WI38 (cell line): ENCODE measurements around the gene F10.

Experiments used
- H3K4me3 ChIP-seq: 2 replicates; pipeline ENCODE4 v1.5.1; 2011; ENCODE audit warnings: low read depth, mild to moderate bottlenecking, control low read depth, low read length
- CTCF ChIP-seq: IDR thresholded peaks from 2 replicates; pipeline ENCODE4 v1.5.1; 2012; ENCODE audit warnings: low read depth, mild to moderate bottlenecking, control low read depth, low read length

Gene F10

GRCh38 chr13:113139577-113139976, 17.0 kb downstream of the F10 start:
- no peak for TF ChIP-seq CTCF

GRCh38 chr13:113140677-113141600, 18.3 kb downstream of the F10 start:
- no peak overlapping the region for H3K4me3 ChIP-seq
- TF ChIP-seq CTCF: no peak

More at GRCh38 chr13:113139577-113139976, 17.0 kb downstream of the F10 start:
- no peak overlapping the region for H3K4me3 ChIP-seq

- TF ChIP-seq CTCF: no peak
- H3K4me3 ChIP-seq: no peak overlapping the region
These were observed 19.0 kb downstream of the F10 start for GRCh38 chr13:113141601-113141970.

GRCh38 chr13:113142876-113143275, 20.3 kb downstream of the F10 start:
- H3K4me3 ChIP-seq: no peak overlapping the region
- TF ChIP-seq CTCF: no peak

GRCh38 chr13:113143466-113144254, 21.1 kb downstream of the F10 start:
- TF ChIP-seq CTCF: no peak
- H3K4me3 ChIP-seq: no peak overlapping the region

- TF ChIP-seq CTCF: no peak
- H3K4me3 ChIP-seq: no peak overlapping the region
These were observed 21.6 kb downstream of the F10 start for GRCh38 chr13:113144255-113144629.

- no peak for TF ChIP-seq CTCF
These were observed 22.9 kb downstream of the F10 start for GRCh38 chr13:113145496-113145895.

More at GRCh38 chr13:113145496-113145895, 22.9 kb downstream of the F10 start:
- H3K4me3 ChIP-seq: no peak overlapping the region
